GM19043 (cell line): ENCODE results near the gene TSR2.
"Not testable (repeated sequence)": the region's sequence is repeated elsewhere in the genome, so short reads cannot be mapped to it uniquely, and the experiment has no call there.

Experiments
- ATAC-seq: cut with Tn5 transposase; IDR thresholded peaks from one replicate; pipeline ENCODE4 v1.9.1; 2021; ENCODE audit warnings: low read depth; ENCODE audit not compliant: unreplicated experiment

TSR2 gene

GRCh38 chrX:54470054-54470760 is 30.0 kb downstream of the TSR2 start:
- ATAC-seq: no peak

GRCh38 chrX:54473993-54474859 is 34.0 kb downstream of the TSR2 start:
- no peak for ATAC-seq

GRCh38 chrX:54479136-54480111 is 39.2 kb downstream of the TSR2 start:
- no peak for ATAC-seq

- no peak for ATAC-seq
Measured at GRCh38 chrX:54482839-54483593, 42.8 kb downstream of the TSR2 start.

- ATAC-seq: no peak
Measured at GRCh38 chrX:54483946-54484345, 43.7 kb downstream of the TSR2 start.

- no peak for ATAC-seq
Measured at GRCh38 chrX:54484666-54485065, 44.5 kb downstream of the TSR2 start.

GRCh38 chrX:54489819-54490218 is 49.6 kb downstream of the TSR2 start:
- not testable (repeated sequence) for ATAC-seq

- ATAC-seq: no peak
Measured at GRCh38 chrX:54492340-54492739, 52.1 kb downstream of the TSR2 start.

GRCh38 chrX:54494166-54494988 is 54.2 kb downstream of the TSR2 start:
- no peak for ATAC-seq
